Measurements from ENCODE around the gene SDK1.

Gene SDK1

GRCh38 chr7:3518546-3518945 is 217.5 kb downstream of the SDK1 start:
- no peak for DNase-seq (ENCODE audit: low read depth in 3 of 3, low spot score in 1 of 3)

GRCh38 chr7:3520206-3520605 is 219.2 kb downstream of the SDK1 start:
- no peak for DNase-seq (ENCODE audit: low read depth in 3 of 3, low spot score in 1 of 3)

- DNase-seq (ENCODE audit: low read depth in 3 of 3, low spot score in 1 of 3): no peak
Observed at GRCh38 chr7:3527496-3528124, 226.6 kb downstream of the SDK1 start.

- no peak for DNase-seq (ENCODE audit: low read depth in 3 of 3, low spot score in 1 of 3)
Observed at GRCh38 chr7:3533040-3533439, 232.0 kb downstream of the SDK1 start.

- DNase-seq (ENCODE audit: low read depth in 3 of 3, low spot score in 1 of 3): no peak
Observed at GRCh38 chr7:3537210-3537875, 236.3 kb downstream of the SDK1 start.

- DNase-seq (ENCODE audit: low read depth in 3 of 3, low spot score in 1 of 3): no peak
Observed at GRCh38 chr7:3538041-3538440, 237.0 kb downstream of the SDK1 start.

- DNase-seq (ENCODE audit: low read depth in 3 of 3, low spot score in 1 of 3): no peak
Observed at GRCh38 chr7:3540456-3541220, 239.6 kb downstream of the SDK1 start.

- DNase-seq (ENCODE audit: low read depth in 3 of 3, low spot score in 1 of 3): no peak
Observed at GRCh38 chr7:3544202-3544601, 243.2 kb downstream of the SDK1 start.

GRCh38 chr7:3548815-3549214 is 247.8 kb downstream of the SDK1 start:
- DNase-seq (ENCODE audit: low read depth in 3 of 3, low spot score in 1 of 3): no peak

GRCh38 chr7:3549601-3550000 is 248.5 kb downstream of the SDK1 start:
- DNase-seq (ENCODE audit: low read depth in 3 of 3, low spot score in 1 of 3): no peak

GRCh38 chr7:3551536-3551935 is 250.5 kb downstream of the SDK1 start:
- no peak for DNase-seq (ENCODE audit: low read depth in 3 of 3, low spot score in 1 of 3)

- DNase-seq (ENCODE audit: low read depth in 3 of 3, low spot score in 1 of 3): no peak
Observed at GRCh38 chr7:3552499-3552898, 251.4 kb downstream of the SDK1 start.

- no peak for DNase-seq (ENCODE audit: low read depth in 3 of 3, low spot score in 1 of 3)
Observed at GRCh38 chr7:3558400-3558799, 257.3 kb downstream of the SDK1 start.

- no peak for DNase-seq (ENCODE audit: low read depth in 3 of 3, low spot score in 1 of 3)
Observed at GRCh38 chr7:3559278-3559677, 258.2 kb downstream of the SDK1 start.

- no peak for DNase-seq (ENCODE audit: low read depth in 3 of 3, low spot score in 1 of 3)
Observed at GRCh38 chr7:3560495-3560894, 259.4 kb downstream of the SDK1 start.

GRCh38 chr7:3561932-3562331 is 260.9 kb downstream of the SDK1 start:
- DNase-seq (ENCODE audit: low read depth in 3 of 3, low spot score in 1 of 3): no peak

GRCh38 chr7:3564231-3564630 is 263.2 kb downstream of the SDK1 start:
- DNase-seq (ENCODE audit: low read depth in 3 of 3, low spot score in 1 of 3): no peak

GRCh38 chr7:3568516-3568915 is 267.5 kb downstream of the SDK1 start:
- DNase-seq (ENCODE audit: low read depth in 3 of 3, low spot score in 1 of 3): no peak

GRCh38 chr7:3569643-3570042 is 268.6 kb downstream of the SDK1 start:
- no peak for DNase-seq (ENCODE audit: low read depth in 3 of 3, low spot score in 1 of 3)

GRCh38 chr7:3573151-3573550 is 272.1 kb downstream of the SDK1 start:
- DNase-seq (ENCODE audit: low read depth in 3 of 3, low spot score in 1 of 3): no peak

GRCh38 chr7:3574386-3574785 is 273.3 kb downstream of the SDK1 start:
- no peak for DNase-seq (ENCODE audit: low read depth in 3 of 3, low spot score in 1 of 3)

- no peak for DNase-seq (ENCODE audit: low read depth in 3 of 3, low spot score in 1 of 3)
Observed at GRCh38 chr7:3575753-3576531, 274.9 kb downstream of the SDK1 start.
